Hepatocyte (in vitro differentiated cells): ENCODE measurements around the gene SERGEF. TPM values are rescaled to one million over a fixed set of nuclear protein-coding genes. Genes with fewer than 3 reads are reported as not detected.

Experiments used
- DNase-seq: peaks from one replicate; pipeline ENCODE4 v3.0.0-alpha.2; 2016; ENCODE audit warnings: low spot score
- H2AFZ ChIP-seq: fragments of 200-600 bp; sonication (generic); 2 replicates; pipeline ENCODE4 v1.6.0; 2016; ENCODE audit warnings: antibody characterized with exemption, mild to moderate bottlenecking
- H3K27ac ChIP-seq: fragments of 200-600 bp; sonication (generic); 2 replicates; pipeline ENCODE4 v1.5.1; 2016; ENCODE audit warnings: mild to moderate bottlenecking
- H3K27me3 ChIP-seq: fragments of 200-600 bp; sonication (generic); 2 replicates; pipeline ENCODE4 v1.6.1; 2016
- H3K36me3 ChIP-seq: fragments of 200-600 bp; sonication (generic); replicated peaks from 2 replicates; pipeline ENCODE4 v1.5.1; 2016; ENCODE audit warnings: low read depth; ENCODE audit not compliant: insufficient read depth
- H3K4me1 ChIP-seq: fragments of 200-600 bp; sonication (generic); 2 replicates; pipeline ENCODE4 v1.5.1; 2016; ENCODE audit warnings: mild to moderate bottlenecking, moderate library complexity; ENCODE audit not compliant: insufficient read depth
- H3K4me2 ChIP-seq: fragments of 200-600 bp; sonication (generic); 2 replicates; pipeline ENCODE4 v1.6.0; 2016
- H3K4me3 ChIP-seq: fragments of 200-600 bp; sonication (generic); 2 replicates; pipeline ENCODE4 v1.5.1; 2016; ENCODE audit warnings: mild to moderate bottlenecking
- H3K79me2 ChIP-seq: fragments of 200-600 bp; sonication (generic); 2 replicates; pipeline ENCODE4 v1.6.0; 2017; ENCODE audit warnings: mild to moderate bottlenecking
- H3K9me2 ChIP-seq: fragments of 200-600 bp; sonication (generic); replicated peaks from 2 replicates; pipeline ENCODE4 v1.6.0; 2017; ENCODE audit warnings: mild to moderate bottlenecking; ENCODE audit not compliant: insufficient read depth
- H3K9me3 ChIP-seq: fragments of 200-600 bp; sonication (generic); 2 replicates; pipeline ENCODE4 v1.5.1; 2016; ENCODE audit warnings: low read depth, mild to moderate bottlenecking
- H4K20me1 ChIP-seq: fragments of 200-600 bp; sonication (generic); 2 replicates; pipeline ENCODE4 v1.6.0; 2016; ENCODE audit warnings: mild to moderate bottlenecking; ENCODE audit not compliant: insufficient read depth, poor library complexity, severe bottlenecking
- CTCF ChIP-seq: fragments of 200-600 bp; sonication (generic); IDR thresholded peaks from 2 replicates; pipeline ENCODE4 v1.5.1; 2016; ENCODE audit warnings: antibody characterized with exemption, mild to moderate bottlenecking; ENCODE audit not compliant: poor library complexity
- EZH2 ChIP-seq: fragments of 200-600 bp; sonication (generic); IDR thresholded peaks from 2 replicates; pipeline ENCODE4 v1.6.1; 2016; ENCODE audit warnings: antibody characterized with exemption, mild to moderate bottlenecking, borderline replicate concordance
- EZH2phosphoT487 ChIP-seq: fragments of 200-600 bp; sonication (generic); IDR thresholded peaks from one replicate; pipeline ENCODE4 v1.6.1; 2018; ENCODE audit warnings: antibody characterized with exemption, mild to moderate bottlenecking, low read depth, moderate library complexity; ENCODE audit not compliant: unreplicated experiment, severe bottlenecking
- WGBS: methylation state at CpG from one replicate; pipeline ENCODE4 v1.1.6; 2016; ENCODE audit warnings: low lambda C conversion rate; ENCODE audit errors: missing lambda C conversion rate; 5-methylcytosine and 5-hydroxymethylcytosine counted together
- polyA plus RNA-seq: library from polyadenylated mRNA; unstranded; fragments of >200 nt; fragmentation: Nextera tagmentation; extraction: Ambion mirVana; gene quantifications from 2 replicates; pipeline ENCODE4 v1.2.1, GENCODE V29; 2016
- total RNA-seq: library from RNA; depleted of rRNA; stranded (reverse); fragments of >200 nt; gene quantifications from 2 replicates; pipeline ENCODE4 v1.2.3, GENCODE V29; 2014

The SERGEF gene
- total and polyA plus RNA-seq, 2 experiments from 2014 or later = 21.7 to 28.7 TPM

DNA sequence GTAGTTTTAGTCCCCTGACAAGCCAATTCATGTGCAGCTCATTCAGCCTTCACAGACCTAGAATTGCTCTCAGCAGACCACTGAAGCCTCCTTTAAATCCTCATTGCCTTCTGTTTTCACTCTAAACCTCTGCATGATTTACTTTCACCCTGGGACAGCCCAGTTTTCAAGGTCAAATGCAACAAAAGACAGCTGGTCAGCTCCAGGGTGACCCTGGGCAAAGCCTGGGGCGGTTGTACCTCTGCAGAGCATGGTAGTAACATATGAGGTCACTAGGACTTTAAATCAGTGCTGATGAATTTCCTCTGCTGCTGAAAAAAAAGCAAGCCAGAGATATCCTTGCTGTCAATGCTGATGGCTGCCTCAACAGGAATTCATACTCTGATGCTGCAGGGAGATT is 62.2 kb downstream of the SERGEF start:
- TF ChIP-seq CTCF (no peak), EZH2phosphoT487 (no peak), EZH2 (no peak)
- H2AFZ ChIP-seq = no peak overlapping the region
- no peaks in the 10 kb centered on the region for H3K9me2 ChIP-seq
- H3K4me2 ChIP-seq = no peak overlapping the region
- H3K4me1 ChIP-seq = no peaks in the 10 kb centered on the region
- no peak overlapping the region for H3K27ac ChIP-seq
- no peaks in the 10 kb centered on the region for H3K27me3 ChIP-seq
- H4K20me1 ChIP-seq = no peaks in the 10 kb centered on the region
- H3K36me3 ChIP-seq = no peaks in the 10 kb centered on the region
- no peak for DNase-seq
- no peaks in the 10 kb centered on the region for H3K79me2 ChIP-seq
- WGBS = 83% methylated on average over 1 of the region's 1 CpG
- H3K9me3 ChIP-seq = no peaks in the 10 kb centered on the region
- H3K4me3 ChIP-seq = no peak overlapping the region

DNA sequence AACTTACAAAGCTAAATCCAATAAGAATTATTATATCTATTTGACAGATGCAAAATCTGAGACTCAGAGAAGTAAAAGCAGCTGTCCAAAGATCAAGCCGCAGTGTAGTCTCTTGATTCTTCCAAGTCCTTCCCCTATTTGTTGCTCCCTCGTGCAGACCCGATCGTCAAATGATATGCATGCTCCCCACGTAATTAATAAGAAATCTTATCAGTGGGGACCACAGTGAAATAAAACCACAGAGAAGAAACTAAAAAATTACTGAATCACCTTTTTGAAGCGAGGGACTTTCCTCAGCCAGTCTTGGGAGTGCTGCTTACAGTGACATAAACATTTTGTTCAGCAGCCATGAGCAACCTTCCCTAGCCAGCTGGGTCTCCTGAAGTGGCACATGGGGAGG is 64.6 kb downstream of the SERGEF start:
- no peak for DNase-seq
- Histone ChIP-seq H3K36me3 (no peaks in the 10 kb centered on the region), H3K4me1 (no peaks in the 10 kb centered on the region), H3K27ac (no peak overlapping the region), H3K27me3 (no peaks in the 10 kb centered on the region), H3K4me3 (no peak overlapping the region), H3K9me3 (no peaks in the 10 kb centered on the region), H4K20me1 (no peaks in the 10 kb centered on the region), H3K4me2 (no peak overlapping the region), H2AFZ (no peak overlapping the region), H3K79me2 (no peaks in the 10 kb centered on the region), H3K9me2 (no peaks in the 10 kb centered on the region)
- 89% methylated on average over 6 of the region's 6 CpGs for whole genome bisulfite sequencing
- TF ChIP-seq EZH2 (no peak), EZH2phosphoT487 (no peak), CTCF (no peak)

DNA sequence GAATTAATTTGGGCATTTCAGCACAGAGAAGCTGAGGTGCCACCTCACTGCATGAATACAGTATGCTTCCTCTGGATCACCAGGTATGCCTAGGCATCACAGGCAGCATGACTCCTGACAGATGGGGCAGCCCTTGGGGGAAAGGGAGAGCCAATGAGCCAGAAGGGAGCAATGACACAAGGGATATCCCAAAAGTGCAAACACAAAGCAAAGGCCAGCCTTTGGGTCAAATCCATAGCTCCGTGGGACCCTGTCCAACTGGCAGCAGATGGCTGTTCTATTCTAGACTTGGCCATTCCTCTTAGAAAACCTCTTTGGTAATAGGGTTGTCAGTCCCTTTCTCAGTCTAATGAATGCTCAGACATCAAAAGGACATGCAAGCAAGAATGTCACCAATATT is 73.3 kb downstream of the SERGEF start:
- H3K27ac ChIP-seq = no peak overlapping the region
- H3K9me2 ChIP-seq = no peaks in the 10 kb centered on the region
- H3K4me3 ChIP-seq = no peak overlapping the region
- H3K27me3 ChIP-seq = no peaks in the 10 kb centered on the region
- TF ChIP-seq EZH2 (no peak), CTCF (no peak), EZH2phosphoT487 (no peak)
- no peak overlapping the region for H2AFZ ChIP-seq
- no peaks in the 10 kb centered on the region for H3K79me2 ChIP-seq
- H3K4me2 ChIP-seq = no peak overlapping the region
- no peaks in the 10 kb centered on the region for H3K36me3 ChIP-seq
- WGBS = 94% methylated on average over 1 of the region's 1 CpG
- no peaks in the 10 kb centered on the region for H4K20me1 ChIP-seq
- no peak for DNase-seq
- no peaks in the 10 kb centered on the region for H3K9me3 ChIP-seq
- H3K4me1 ChIP-seq = no peaks in the 10 kb centered on the region

DNA sequence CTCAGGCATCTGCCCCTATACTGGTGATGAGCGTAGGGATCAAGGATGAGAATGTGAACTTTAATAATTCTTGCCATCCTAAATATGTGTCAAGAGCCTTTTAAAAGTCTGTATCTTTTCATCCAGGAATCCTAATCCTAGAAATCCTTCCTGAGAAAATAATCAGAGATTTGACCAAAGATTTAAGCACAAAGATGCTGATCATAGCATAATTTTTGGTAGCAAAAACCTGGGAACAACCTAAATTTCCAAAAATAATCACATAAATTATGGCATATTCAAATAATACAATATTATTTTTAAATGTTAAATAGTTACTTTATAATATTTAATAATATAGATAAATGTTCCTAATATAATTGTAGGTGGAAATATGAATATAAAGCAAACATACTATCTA is 76.1 kb downstream of the SERGEF start:
- H2AFZ ChIP-seq = no peak overlapping the region
- no peaks in the 10 kb centered on the region for H3K9me2 ChIP-seq
- no peaks in the 10 kb centered on the region for H4K20me1 ChIP-seq
- H3K9me3 ChIP-seq = no peaks in the 10 kb centered on the region
- H3K36me3 ChIP-seq = no peaks in the 10 kb centered on the region
- no peak overlapping the region for H3K4me2 ChIP-seq
- no peaks in the 10 kb centered on the region for H3K27me3 ChIP-seq
- H3K79me2 ChIP-seq = no peaks in the 10 kb centered on the region
- no peaks in the 10 kb centered on the region for H3K4me1 ChIP-seq
- no peak overlapping the region for H3K27ac ChIP-seq
- DNase-seq = no peak
- TF ChIP-seq CTCF = no peak
- no peak for TF ChIP-seq EZH2phosphoT487
- TF ChIP-seq EZH2 = no peak
- no peak overlapping the region for H3K4me3 ChIP-seq
- WGBS = 97% methylated on average over 1 of the region's 1 CpG
